Thoracic aorta (tissue), 2 donors: Measurements from ENCODE around the gene ALS2CL. TPM values are rescaled to one million over a fixed set of nuclear protein-coding genes. Genes with fewer than 3 reads are reported as not detected.

Experiments used
- ATAC-seq: fragments of 150-250 bp; one replicate; pipeline ENCODE4 v1.8.0; 2017; ENCODE audit warnings: low read depth; ENCODE audit not compliant: insufficient number of reproducible peaks, low FRiP score
- DNase-seq: peaks from one replicate; pipeline ENCODE4 v3.0.0-alpha.2; 2020; ENCODE audit warnings: low spot score
- H3K27ac ChIP-seq, 2 donors: fragments of 200-600 bp; sonication (generic); 1 replicate in 1 of 2; 2 replicates in 1 of 2; pipeline ENCODE4 v1.5.1; 2016; ENCODE audit warnings: mild to moderate bottlenecking in 2 of 2, moderate library complexity in 2 of 2
- H3K27me3 ChIP-seq: fragments of 200-600 bp; sonication (generic); replicated peaks from 2 replicates; pipeline ENCODE4 v1.6.0; 2016; ENCODE audit warnings: mild to moderate bottlenecking; ENCODE audit not compliant: insufficient read depth
- H3K36me3 ChIP-seq: fragments of 200-600 bp; sonication (generic); one replicate; pipeline ENCODE4 v1.5.1; 2016
- H3K4me1 ChIP-seq, 2 donors: fragments of 200-600 bp; sonication (generic); 1 replicate in 1 of 2; 2 replicates in 1 of 2; pipeline versions ENCODE4 v1.5.1 to v1.6.0; 2016; ENCODE audit warnings: low read depth in 2 of 2, mild to moderate bottlenecking in 1 of 2; ENCODE audit not compliant: control insufficient read depth in 1 of 2
- H3K4me3 ChIP-seq: fragments of 200-600 bp; sonication (generic); 2 replicates; pipeline ENCODE4 v1.5.1; 2016; ENCODE audit warnings: mild to moderate bottlenecking
- H3K9me3 ChIP-seq: fragments of 200-600 bp; sonication (generic); 2 replicates; pipeline ENCODE4 v1.5.1; 2016
- total RNA-seq, 2 donors: library from RNA; depleted of rRNA; stranded (reverse); fragments of >200 nt; gene quantifications; one replicate each; pipeline versions ENCODE4 v1.1.0 to v1.2.3, GENCODE V29; 2016
- TF ChIP-seq, protein P1 (sequence below): fragments of 200-600 bp; sonication (generic); IDR thresholded peaks from one replicate; pipeline ENCODE4 v1.5.1; 2019; ENCODE audit warnings: antibody characterized with exemption

ALS2CL gene
- total RNA-seq, 2 donors from 2014 or later: 25.2 to 41.7 TPM

DNA sequence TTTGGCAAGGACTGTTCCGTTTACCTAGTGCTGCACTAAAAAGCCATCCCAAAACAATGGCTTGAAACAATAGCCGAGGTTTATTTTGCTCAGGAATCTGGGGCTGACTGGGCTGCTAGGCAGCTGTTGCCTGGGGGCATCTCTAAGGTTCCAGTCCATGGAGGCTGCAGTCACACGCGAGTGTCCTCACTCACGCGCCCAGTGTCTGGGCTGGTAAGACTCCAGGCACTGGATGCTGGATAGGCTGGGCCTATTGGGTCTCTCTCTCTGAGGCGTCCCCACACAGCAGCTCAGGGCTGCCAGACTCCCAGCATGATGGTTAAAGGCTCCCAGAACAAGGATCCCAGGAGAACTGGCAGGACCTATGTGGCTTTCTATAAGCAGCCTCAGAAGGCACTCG, 34.2 kb downstream of the ALS2CL start:
- H3K36me3 ChIP-seq: no peaks in the 10 kb centered on the region
- TF ChIP-seq, protein P1, sequence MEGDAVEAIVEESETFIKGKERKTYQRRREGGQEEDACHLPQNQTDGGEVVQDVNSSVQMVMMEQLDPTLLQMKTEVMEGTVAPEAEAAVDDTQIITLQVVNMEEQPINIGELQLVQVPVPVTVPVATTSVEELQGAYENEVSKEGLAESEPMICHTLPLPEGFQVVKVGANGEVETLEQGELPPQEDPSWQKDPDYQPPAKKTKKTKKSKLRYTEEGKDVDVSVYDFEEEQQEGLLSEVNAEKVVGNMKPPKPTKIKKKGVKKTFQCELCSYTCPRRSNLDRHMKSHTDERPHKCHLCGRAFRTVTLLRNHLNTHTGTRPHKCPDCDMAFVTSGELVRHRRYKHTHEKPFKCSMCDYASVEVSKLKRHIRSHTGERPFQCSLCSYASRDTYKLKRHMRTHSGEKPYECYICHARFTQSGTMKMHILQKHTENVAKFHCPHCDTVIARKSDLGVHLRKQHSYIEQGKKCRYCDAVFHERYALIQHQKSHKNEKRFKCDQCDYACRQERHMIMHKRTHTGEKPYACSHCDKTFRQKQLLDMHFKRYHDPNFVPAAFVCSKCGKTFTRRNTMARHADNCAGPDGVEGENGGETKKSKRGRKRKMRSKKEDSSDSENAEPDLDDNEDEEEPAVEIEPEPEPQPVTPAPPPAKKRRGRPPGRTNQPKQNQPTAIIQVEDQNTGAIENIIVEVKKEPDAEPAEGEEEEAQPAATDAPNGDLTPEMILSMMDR: no peak
- DNase-seq (no peak), ATAC-seq (no peak)
- no peaks in the 10 kb centered on the region for H3K27me3 ChIP-seq
- H3K4me3 ChIP-seq: no peak overlapping the region
- H3K9me3 ChIP-seq: no peaks in the 10 kb centered on the region
- H3K27ac ChIP-seq: no peak overlapping the region
- no peaks in the 10 kb centered on the region for H3K4me1 ChIP-seq

DNA sequence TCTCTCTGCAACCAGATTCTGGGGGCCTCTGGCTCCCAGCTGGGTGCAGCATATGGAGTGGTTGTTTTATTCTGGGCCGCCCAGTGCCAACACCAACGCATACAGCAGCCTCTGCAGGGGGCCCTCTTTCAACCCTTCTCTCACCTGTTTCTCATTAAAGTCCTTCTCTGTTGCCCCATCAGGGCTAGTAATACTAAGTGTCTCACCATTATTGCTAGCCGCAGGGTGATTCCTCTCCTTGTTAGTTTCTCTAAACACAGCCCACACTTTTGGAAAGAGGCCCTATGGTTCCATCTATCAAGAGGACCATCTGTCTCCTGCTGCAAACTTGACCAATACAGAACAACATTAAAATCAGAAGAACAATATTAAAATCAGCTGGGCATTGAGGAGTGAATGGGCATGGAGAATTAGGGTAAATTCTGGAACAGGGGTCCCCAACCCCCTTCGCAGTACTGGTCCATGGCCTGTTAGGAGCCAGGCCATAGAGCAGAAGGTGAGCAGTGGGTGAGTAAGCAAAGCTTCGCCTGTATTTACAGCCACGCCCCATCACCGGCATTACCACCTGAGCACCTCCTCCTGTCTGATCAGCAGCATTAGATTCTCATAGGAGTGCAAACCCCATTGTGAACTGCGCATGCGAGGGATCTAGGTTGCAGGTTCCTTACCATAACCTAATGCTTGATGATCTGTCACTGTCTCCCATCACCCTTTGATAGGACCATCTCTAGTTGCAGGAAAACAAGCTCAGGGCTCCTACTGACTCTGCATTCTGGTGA, 36.5 kb downstream of the ALS2CL start:
- Histone ChIP-seq H3K27ac (no peak overlapping the region), H3K36me3 (no peaks in the 10 kb centered on the region), H3K27me3 (no peaks in the 10 kb centered on the region), H3K4me3 (no peak overlapping the region), H3K4me1 (no peaks in the 10 kb centered on the region), H3K9me3 (no peaks in the 10 kb centered on the region)
- DNase-seq: no peak
- TF ChIP-seq, protein P1: no peak
- ATAC-seq: no peak

DNA sequence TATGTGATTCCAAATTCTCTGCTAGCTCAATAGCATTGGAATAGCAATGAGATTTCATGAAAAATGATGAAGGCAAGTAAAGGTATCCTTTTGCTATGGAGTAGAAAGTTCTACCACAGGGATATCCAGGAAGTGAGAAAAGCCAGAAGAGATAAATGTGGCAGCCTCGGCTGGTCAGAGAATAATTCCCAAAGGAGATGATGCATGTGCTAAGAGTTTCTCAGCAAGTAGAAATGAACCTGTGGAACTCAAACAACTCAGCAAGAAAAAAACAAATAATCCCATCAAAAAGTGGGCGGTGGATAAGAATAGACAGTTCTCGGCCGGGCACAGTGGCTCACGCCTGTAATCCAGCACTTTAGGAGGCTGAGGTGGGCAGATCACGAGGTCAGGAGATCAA, 38.2 kb downstream of the ALS2CL start:
- TF ChIP-seq, protein P1: no peak
- Histone ChIP-seq H3K27ac (no peak overlapping the region), H3K4me3 (no peak overlapping the region), H3K36me3 (no peaks in the 10 kb centered on the region), H3K27me3 (no peaks in the 10 kb centered on the region), H3K4me1 (no peaks in the 10 kb centered on the region), H3K9me3 (no peaks in the 10 kb centered on the region)
- DNase-seq: no peak
- ATAC-seq: no peak

DNA sequence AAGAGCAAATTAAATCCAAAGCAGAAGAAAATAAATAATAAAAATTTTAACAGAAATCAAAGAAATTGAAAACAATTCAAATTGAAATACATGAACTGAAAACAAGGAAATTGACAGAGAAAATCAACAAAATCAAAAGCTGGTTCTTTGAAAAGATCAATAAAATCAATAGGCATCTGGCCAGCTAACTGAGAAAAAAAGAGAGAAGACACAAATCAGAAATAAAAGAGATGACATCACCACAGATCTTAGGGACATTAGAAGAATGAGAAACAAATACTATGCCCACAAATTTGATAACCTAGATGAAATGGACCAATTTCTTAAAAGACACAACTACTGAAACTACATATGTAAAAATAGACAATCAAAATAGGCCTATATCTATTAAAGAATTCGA, 42.4 kb downstream of the ALS2CL start:
- H3K4me3 ChIP-seq: no peak overlapping the region
- no peaks in the 10 kb centered on the region for H3K36me3 ChIP-seq
- H3K27ac ChIP-seq: no peak overlapping the region
- no peak for ATAC-seq
- no peak for DNase-seq
- no peaks in the 10 kb centered on the region for H3K9me3 ChIP-seq
- TF ChIP-seq, protein P1: no peak
- no peaks in the 10 kb centered on the region for H3K4me1 ChIP-seq
- H3K27me3 ChIP-seq: no peaks in the 10 kb centered on the region

DNA sequence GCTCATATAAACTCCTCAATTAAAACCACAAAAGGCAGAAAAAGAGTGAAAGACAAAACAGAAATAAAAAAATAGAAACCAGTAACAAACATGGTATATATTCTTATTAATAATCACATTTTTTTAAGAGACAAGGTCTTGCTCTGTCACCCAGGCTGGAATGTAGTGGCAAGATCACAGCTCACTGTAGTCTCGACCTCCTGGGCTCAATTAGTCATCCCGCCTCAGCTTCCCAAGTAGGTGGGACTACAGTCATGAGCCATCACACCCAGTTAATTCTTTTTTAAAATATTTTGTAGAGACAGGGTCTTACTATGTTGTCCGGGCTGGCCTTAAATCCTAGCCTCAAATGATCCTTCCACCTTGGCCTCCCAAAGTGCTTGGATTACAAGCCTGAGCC, 44.0 kb downstream of the ALS2CL start:
- H3K27me3 ChIP-seq: no peaks in the 10 kb centered on the region
- no peaks in the 10 kb centered on the region for H3K36me3 ChIP-seq
- H3K4me1 ChIP-seq: no peaks in the 10 kb centered on the region
- H3K27ac ChIP-seq: no peak overlapping the region
- no peak for ATAC-seq
- TF ChIP-seq, protein P1: no peak
- no peak overlapping the region for H3K4me3 ChIP-seq
- no peaks in the 10 kb centered on the region for H3K9me3 ChIP-seq
- no peak for DNase-seq
